ENCODE data around the gene GOLGA5. TPM values are rescaled to one million over a fixed set of nuclear protein-coding genes. Genes with fewer than 3 reads are reported as not detected.

GOLGA5 gene
- total RNA-seq, 1 donor from 2014 or later: 31.5 TPM

DNA sequence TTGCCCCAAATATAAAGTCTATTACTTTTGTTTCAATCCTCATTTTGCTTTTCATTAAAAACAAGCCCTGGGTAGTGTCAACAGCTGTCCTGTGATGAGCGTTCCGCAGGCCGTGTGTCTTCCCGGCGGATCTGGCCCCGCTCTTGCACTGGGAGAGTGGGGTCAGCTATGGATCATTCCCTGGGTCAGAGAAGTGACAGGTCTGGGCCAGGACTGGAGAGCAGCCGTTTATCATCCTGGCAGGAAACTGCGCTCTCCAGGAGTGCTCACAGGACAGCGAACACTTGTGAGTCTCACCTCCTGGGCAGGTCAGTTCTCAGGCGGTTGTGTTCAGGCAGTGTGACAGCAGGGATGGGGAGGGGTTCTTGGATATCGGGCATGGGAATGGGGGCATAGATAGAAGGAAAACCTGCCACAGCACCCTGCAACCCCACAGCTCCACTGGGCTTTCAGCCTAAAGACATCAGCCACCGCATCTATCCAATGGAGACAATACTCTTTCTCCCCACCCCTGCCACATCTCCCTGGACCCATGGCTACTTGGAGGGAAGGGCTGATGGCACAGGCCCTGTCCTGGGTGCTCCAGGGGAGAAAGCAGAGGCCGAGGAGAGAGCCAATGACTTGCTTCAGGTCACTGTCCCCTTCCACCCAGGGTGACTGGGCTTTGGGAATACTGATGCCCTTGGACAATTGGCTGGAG, 81.0 kb downstream of the GOLGA5 start:
- DNase-seq (ENCODE audit: low spot score): no peak

GRCh38 chr14:92877757-92878431, 83.8 kb downstream of the GOLGA5 start:
- no peak for DNase-seq (ENCODE audit: low spot score)

DNA sequence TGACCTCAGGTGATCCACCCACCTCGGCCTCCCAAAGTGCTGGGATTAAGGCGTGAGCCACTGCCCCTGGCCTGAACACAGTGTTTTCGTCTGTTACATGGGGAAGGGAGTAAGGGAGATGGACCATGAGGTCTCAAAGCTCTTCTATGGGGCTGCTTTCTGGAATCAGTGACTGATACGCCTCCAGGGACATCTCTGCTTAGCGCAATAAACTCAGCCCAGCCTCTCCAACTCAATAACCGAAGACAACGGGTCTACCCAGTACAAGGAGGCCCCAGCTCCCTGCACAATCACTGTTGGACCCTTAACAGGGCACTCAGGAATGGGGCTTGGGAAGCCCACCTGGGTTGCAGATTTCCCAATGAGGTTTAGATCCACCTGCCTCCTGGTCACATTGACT, 86.2 kb downstream of the GOLGA5 start:
- DNase-seq (ENCODE audit: low spot score): no peak

- DNase-seq (ENCODE audit: low spot score): peak; percentile 2
Observed at GRCh38 chr14:92880851-92881250, 86.7 kb downstream of the GOLGA5 start.

DNA sequence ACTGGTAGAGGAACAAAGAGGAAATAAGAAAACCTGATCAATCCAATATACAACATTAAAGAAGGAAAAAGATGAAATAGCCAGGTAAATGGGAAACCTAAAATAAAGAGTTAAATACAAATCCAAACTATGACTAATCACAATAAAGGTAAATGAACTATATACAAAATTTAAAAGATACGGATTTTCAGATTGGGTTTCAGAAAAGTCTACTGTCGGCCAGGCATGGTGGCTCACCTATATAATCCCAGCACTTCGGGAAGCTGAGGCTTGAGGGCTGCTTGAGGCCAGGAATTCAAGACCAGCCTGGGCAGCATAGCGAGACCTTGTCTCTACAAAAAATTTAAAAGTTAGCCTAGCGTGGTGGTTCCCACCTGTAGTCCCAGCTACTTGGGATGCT, 89.0 kb downstream of the GOLGA5 start:
- DNase-seq (ENCODE audit: low spot score): no peak

DNA sequence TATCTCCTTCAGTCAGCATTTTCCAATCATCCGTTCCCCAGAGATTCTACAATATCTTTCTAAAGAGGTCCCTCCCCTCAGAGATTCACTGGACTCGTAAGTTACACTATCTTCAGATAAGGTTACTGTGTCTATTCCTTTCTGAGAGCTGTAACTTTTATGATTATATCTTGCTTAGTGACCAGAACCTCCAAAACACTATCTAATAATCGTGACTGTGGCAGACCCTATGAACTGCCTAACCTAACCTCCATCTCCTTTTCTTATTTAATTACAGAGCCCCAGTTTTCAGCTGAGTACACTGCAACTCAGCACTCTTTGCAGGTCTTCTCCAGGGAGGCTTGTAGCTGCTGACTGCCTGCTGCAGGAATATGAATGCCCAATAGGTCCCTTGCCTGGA, 90.3 kb downstream of the GOLGA5 start:
- no peak for DNase-seq (ENCODE audit: low spot score)

- no peak for DNase-seq (ENCODE audit: low spot score)
Observed at GRCh38 chr14:92885279-92886061, 91.4 kb downstream of the GOLGA5 start.

- DNase-seq (ENCODE audit: low spot score): no peak
Observed at GRCh38 chr14:92886337-92886736, 92.2 kb downstream of the GOLGA5 start.

GRCh38 chr14:92887157-92887556, 93.1 kb downstream of the GOLGA5 start:
- no peak for DNase-seq (ENCODE audit: low spot score)

GRCh38 chr14:92888896-92889295, 94.8 kb downstream of the GOLGA5 start:
- DNase-seq (ENCODE audit: low spot score): no peak

Other genes starting within 250 kb of the GOLGA5 start
- gene LGMN, start 45.7 kb upstream of the GOLGA5 start, total RNA-seq (ENCODE audit: insufficient read depth, low replicate concordance): 79.7 TPM
- gene CHGA, start 128.8 kb downstream of the GOLGA5 start, total RNA-seq (ENCODE audit: insufficient read depth, low replicate concordance): 21.9 TPM